HCT116 (cell line): Measurements from ENCODE around the gene PLXNB3. TPM values are rescaled to one million over a fixed set of nuclear protein-coding genes. Genes with fewer than 3 reads are reported as not detected.

Experiments used
- ATAC-seq: fragments of 200-7000 bp; cut with Tn5 transposase; 2 replicates; pipeline ENCODE4 v1.9.1; 2020; ENCODE audit warnings: mild to moderate bottlenecking, moderate library complexity
- BruUV-seq: library from RNA; stranded (reverse); fragments of 400-500 nt; replicated peaks from 2 replicates; lab custom pipeline; 2021; lab: Mats Ljungman, UMichigan
- CTCF ChIA-PET: fragments of 300-600 bp; sonication (Branson Sonifier 250); formaldehyde crosslinking; loops from one replicate; lab custom pipeline; 2021; ENCODE audit warnings: antibody characterized with exemption; lab: Charles Lee
- POLR2A ChIA-PET: fragments of 300-600, 350-600 bp; sonication (Branson Sonifier 250); formaldehyde crosslinking; loops from one replicate; lab custom pipeline; 2021; ENCODE audit warnings: antibody characterized with exemption; lab: Charles Lee
- RAD21 ChIA-PET, 2 experiments: fragments of 300-600 bp; sonication (Branson Sonifier 250); formaldehyde crosslinking; loops; one replicate each; lab custom pipeline; 2023; ENCODE audit warnings: low total read pairs in 2 of 2; ENCODE audit not compliant: uncharacterized antibody in 2 of 2, unreplicated experiment in 2 of 2, low non-redundant PET in 1 of 2; lab: Charles Lee
- DNase-seq: peaks from one replicate; pipeline ENCODE4 v3.0.0-alpha.2; 2010; ENCODE audit warnings: low read depth, low spot score
- H2AFZ ChIP-seq: fragments of 200-600 bp; shearing (Covaris generic), sonication (generic); 2 replicates; pipeline ENCODE4 v1.6.1; 2017; ENCODE audit warnings: low read depth, mixed run types, mixed read lengths, antibody characterized with exemption, low read length; ENCODE audit not compliant: poor library complexity, severe bottlenecking
- H3K27ac ChIP-seq: 2 replicates; pipeline ENCODE4 v1.5.1; 2012; ENCODE audit warnings: low read depth, low read length
- H3K27me3 ChIP-seq: fragments of 200-600 bp; sonication (generic); 2 replicates; pipeline ENCODE4 v1.6.1; 2016; ENCODE audit warnings: mixed run types, low read length, mixed read lengths; ENCODE audit not compliant: insufficient read depth
- H3K36me3 ChIP-seq, 2 experiments: fragments of 200-500 bp in 1 of 2; fragments of 200-600 bp in 1 of 2; sonication (Bioruptor generic) in 1 of 2; sonication (generic) in 1 of 2; 2 replicates each; pipeline versions ENCODE4 v1.5.1 to v1.6.1; 2014 to 2016; ENCODE audit warnings: low read length in 2 of 2, inconsistent platforms in 1 of 2, mixed read lengths in 1 of 2, mixed run types in 1 of 2; ENCODE audit not compliant: insufficient read depth in 2 of 2, control insufficient read depth in 1 of 2
- H3K4me1 ChIP-seq, 2 experiments: fragments of 200-600 bp in 1 of 2; sonication (generic) in 1 of 2; 2 replicates each; pipeline versions ENCODE4 v1.5.1 to v1.6.1; 2012 to 2017; ENCODE audit warnings: low read length in 2 of 2, inconsistent platforms in 1 of 2, mild to moderate bottlenecking in 1 of 2, mixed read lengths in 1 of 2, mixed run types in 1 of 2, moderate library complexity in 1 of 2; ENCODE audit not compliant: insufficient read depth in 2 of 2, control insufficient read depth in 1 of 2
- H3K4me2 ChIP-seq: fragments of 200-600 bp; sonication (generic); 2 replicates; pipeline ENCODE4 v1.6.1; 2017; ENCODE audit warnings: mixed run types, low read length, mixed read lengths
- H3K4me3 ChIP-seq, 2 experiments: fragments of 200-600 bp in 1 of 2; sonication (generic) in 1 of 2; replicated peaks in 1 of 2; 2 replicates each; pipeline ENCODE4 v1.5.1; 2011 to 2016; ENCODE audit warnings: low read length in 2 of 2, control low read depth in 1 of 2, low read depth in 1 of 2, mild to moderate bottlenecking in 1 of 2, mixed read lengths in 1 of 2, mixed run types in 1 of 2
- H3K79me2 ChIP-seq: fragments of 200-600 bp; sonication (generic); 2 replicates; pipeline ENCODE4 v1.6.1; 2017; ENCODE audit warnings: mild to moderate bottlenecking, mixed run types, low read length, moderate library complexity, mixed read lengths; ENCODE audit not compliant: insufficient read depth
- H3K9ac ChIP-seq: fragments of 200-600 bp; sonication (generic); 2 replicates; pipeline ENCODE4 v1.6.1; 2016; ENCODE audit warnings: low read length, mixed read lengths
- H3K9me2 ChIP-seq: fragments of 200-600 bp; sonication (generic), shearing (Covaris generic); 2 replicates; pipeline ENCODE4 v1.6.1; 2017; ENCODE audit warnings: mixed run types, mild to moderate bottlenecking, moderate library complexity; ENCODE audit not compliant: insufficient read depth
- H3K9me3 ChIP-seq, 2 experiments: fragments of 200-500 bp in 1 of 2; fragments of 200-600 bp in 1 of 2; sonication (Bioruptor generic) in 1 of 2; sonication (generic) in 1 of 2; 2 replicates each; pipeline ENCODE4 v1.6.1; 2014 to 2017; ENCODE audit warnings: low read length in 2 of 2, mixed read lengths in 2 of 2, inconsistent platforms in 1 of 2, low read depth in 1 of 2, mild to moderate bottlenecking in 1 of 2, mixed run types in 1 of 2, moderate library complexity in 1 of 2; ENCODE audit not compliant: control insufficient read depth in 1 of 2, insufficient read depth in 1 of 2
- H4K20me1 ChIP-seq: fragments of 200-600 bp; sonication (generic), shearing (Covaris generic); 2 replicates; pipeline ENCODE4 v1.6.1; 2017; ENCODE audit warnings: mixed run types, mild to moderate bottlenecking, moderate library complexity; ENCODE audit not compliant: insufficient read depth
- EZH2phosphoT487 ChIP-seq: fragments of 200-600 bp; IDR thresholded peaks from 2 replicates; pipeline ENCODE4 v1.6.1; 2018; ENCODE audit warnings: antibody characterized with exemption, borderline replicate concordance
- FOSL1 ChIP-seq: IDR thresholded peaks from 2 replicates; pipeline ENCODE4 v1.6.1; 2012; ENCODE audit warnings: low read depth
- JUND ChIP-seq: IDR thresholded peaks from 2 replicates; pipeline ENCODE4 v1.6.1; 2012
- POLR2A ChIP-seq: IDR thresholded peaks from 2 replicates; pipeline ENCODE4 v1.7.0; 2011; ENCODE audit warnings: borderline replicate concordance; ENCODE audit not compliant: insufficient read depth, insufficient read length; ENCODE audit errors: extremely low read depth
- REST ChIP-seq: IDR thresholded peaks from 2 replicates; pipeline ENCODE4 v1.6.1; 2012; ENCODE audit warnings: low read depth
- TCF7L2 ChIP-seq: IDR thresholded peaks from 2 replicates; pipeline ENCODE4 v1.7.0; 2011; ENCODE audit warnings: borderline replicate concordance, inconsistent platforms; ENCODE audit not compliant: insufficient read depth, insufficient read length; ENCODE audit errors: extremely low read depth
- YY1 ChIP-seq: IDR thresholded peaks from 2 replicates; pipeline ENCODE4 v1.6.1; 2011; ENCODE audit warnings: low read length, low read depth, moderate library complexity, mild to moderate bottlenecking; ENCODE audit not compliant: insufficient replicate concordance; ENCODE audit errors: extremely low read depth
- intact Hi-C: fragments of 100-400 bp; cut with micrococcal nuclease; formaldehyde crosslinking; loops from 2 replicates; pipeline ENCODE4 v1.10.0; 2022
- total RNA-seq: library from RNA; stranded (reverse); gene quantifications from one replicate; pipeline ENCODE4 v1.2.1, GENCODE V29; 2021; ENCODE audit not compliant: unreplicated experiment
- TF ChIP-seq, protein P1 (sequence below): IDR thresholded peaks from 2 replicates; pipeline ENCODE4 v1.6.1; 2012
- TF ChIP-seq, protein P2 (sequence below): IDR thresholded peaks from 2 replicates; pipeline ENCODE4 v1.6.1; 2011; ENCODE audit warnings: mild to moderate bottlenecking, low read length, moderate library complexity; ENCODE audit not compliant: insufficient replicate concordance; ENCODE audit errors: extremely low read depth

PLXNB3 gene
- total RNA-seq, 1 experiment from 2014 or later, result 4.8 TPM

DNA sequence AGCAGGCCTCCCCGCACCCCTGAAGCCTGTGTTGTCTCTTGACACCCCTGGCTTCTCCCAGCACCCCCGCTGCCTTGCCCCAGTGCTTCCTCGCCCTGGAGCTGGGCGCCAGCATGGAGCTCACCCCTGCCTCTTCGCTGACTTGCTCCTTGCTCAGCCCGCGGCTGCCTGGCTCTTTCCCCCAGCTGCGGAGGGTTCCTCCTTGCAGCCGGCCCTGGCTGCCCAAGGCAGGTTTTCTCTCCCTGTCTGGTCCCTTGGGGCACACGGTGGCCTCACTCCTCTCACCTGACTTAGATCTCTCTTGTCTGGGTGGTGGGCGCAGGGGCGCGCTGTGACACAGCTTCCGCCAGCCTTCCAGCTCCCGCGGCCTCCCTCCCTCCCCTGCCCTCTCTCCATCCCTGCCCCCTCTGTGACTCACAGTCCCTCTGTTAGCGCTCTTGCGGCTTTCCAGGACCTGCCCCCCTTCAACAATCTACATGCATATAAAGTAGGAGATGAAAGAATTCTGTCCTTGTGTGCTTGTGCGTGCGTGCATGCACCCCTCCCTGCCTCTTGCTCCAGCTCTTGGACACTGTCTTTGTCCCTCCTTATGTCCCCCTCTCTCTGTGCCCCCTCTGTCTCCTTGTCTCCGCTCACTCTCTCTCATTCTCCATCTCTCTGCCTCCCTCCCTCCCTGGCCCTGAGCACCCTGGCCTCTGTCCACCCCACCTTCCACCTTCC, 2.2 kb downstream of the PLXNB3 start:
- H2AFZ ChIP-seq, result no peak overlapping the region
- H3K9me2 ChIP-seq, result no peaks in the 10 kb centered on the region
- DNase-seq (no peak), ATAC-seq (no peak)
- no peaks in the 10 kb centered on the region for H4K20me1 ChIP-seq
- ChIA-PET POLR2A (no interaction called here), RAD21 (no interaction called here), CTCF (no interaction called here)
- H3K4me1 ChIP-seq, result peaks cover 0 to 10% of the 10 kb centered on the region in 2 experiments; a peak in 2 of 4 replicates
- no peaks in the 10 kb centered on the region for H3K79me2 ChIP-seq
- TF ChIP-seq FOSL1 (no peak), TCF7L2 (peak; percentile 26)
- H3K9ac ChIP-seq, result no peak overlapping the region
- no peak overlapping the region for H3K4me3 ChIP-seq
- intact Hi-C loops, result no loop called here
- H3K27me3 ChIP-seq, result no peaks in the 10 kb centered on the region
- no TSS peak for BruUV-seq
- H3K27ac ChIP-seq, result no peak overlapping the region
- H3K36me3 ChIP-seq, result no peaks in the 10 kb centered on the region
- H3K9me3 ChIP-seq, result no peaks in the 10 kb centered on the region
- no peak overlapping the region for H3K4me2 ChIP-seq

- H3K4me1 ChIP-seq, result peaks cover 0 to 10% of the 10 kb centered on the region in 2 experiments; a peak in 2 of 4 replicates
- H2AFZ ChIP-seq, result no peak overlapping the region
- no peaks in the 10 kb centered on the region for H3K9me3 ChIP-seq
- ChIA-PET CTCF (interaction anchor here (1.3 kb wide), 1 partner anchor 180 kb away, joined by 3 read pairs; no protein-coding TSS in a partner anchor), POLR2A (no interaction called here), RAD21 (no interaction called here)
- H3K4me3 ChIP-seq, result no peak overlapping the region
- H3K4me2 ChIP-seq, result no peak overlapping the region
- no peaks in the 10 kb centered on the region for H3K9me2 ChIP-seq
- no peaks in the 10 kb centered on the region for H4K20me1 ChIP-seq
- DNase-seq (no peak), ATAC-seq (no peak)
- H3K27ac ChIP-seq, result no peak overlapping the region
- no peaks in the 10 kb centered on the region for H3K36me3 ChIP-seq
- H3K9ac ChIP-seq, result no peak overlapping the region
- no peaks in the 10 kb centered on the region for H3K79me2 ChIP-seq
- intact Hi-C loops, result no loop called here
- no TSS peak for BruUV-seq
- TF ChIP-seq, protein P1, sequence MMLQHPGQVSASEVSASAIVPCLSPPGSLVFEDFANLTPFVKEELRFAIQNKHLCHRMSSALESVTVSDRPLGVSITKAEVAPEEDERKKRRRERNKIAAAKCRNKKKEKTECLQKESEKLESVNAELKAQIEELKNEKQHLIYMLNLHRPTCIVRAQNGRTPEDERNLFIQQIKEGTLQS, result no peak
- TF ChIP-seq FOSL1 (no peak), TCF7L2 (no peak), JUND (no peak), POLR2A (no peak), REST (no peak), YY1 (no peak), EZH2phosphoT487 (no peak)
- TF ChIP-seq, protein P2, sequence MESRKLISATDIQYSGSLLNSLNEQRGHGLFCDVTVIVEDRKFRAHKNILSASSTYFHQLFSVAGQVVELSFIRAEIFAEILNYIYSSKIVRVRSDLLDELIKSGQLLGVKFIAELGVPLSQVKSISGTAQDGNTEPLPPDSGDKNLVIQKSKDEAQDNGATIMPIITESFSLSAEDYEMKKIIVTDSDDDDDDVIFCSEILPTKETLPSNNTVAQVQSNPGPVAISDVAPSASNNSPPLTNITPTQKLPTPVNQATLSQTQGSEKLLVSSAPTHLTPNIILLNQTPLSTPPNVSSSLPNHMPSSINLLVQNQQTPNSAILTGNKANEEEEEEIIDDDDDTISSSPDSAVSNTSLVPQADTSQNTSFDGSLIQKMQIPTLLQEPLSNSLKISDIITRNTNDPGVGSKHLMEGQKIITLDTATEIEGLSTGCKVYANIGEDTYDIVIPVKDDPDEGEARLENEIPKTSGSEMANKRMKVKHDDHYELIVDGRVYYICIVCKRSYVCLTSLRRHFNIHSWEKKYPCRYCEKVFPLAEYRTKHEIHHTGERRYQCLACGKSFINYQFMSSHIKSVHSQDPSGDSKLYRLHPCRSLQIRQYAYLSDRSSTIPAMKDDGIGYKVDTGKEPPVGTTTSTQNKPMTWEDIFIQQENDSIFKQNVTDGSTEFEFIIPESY, result no peak
- H3K27me3 ChIP-seq, result no peaks in the 10 kb centered on the region
Measured at GRCh38 chrX:153766871-153767673, 3.0 kb downstream of the PLXNB3 start.
